Motor neuron (in vitro differentiated cells): ENCODE results near the gene NHLRC4. TPM values are rescaled to one million over a fixed set of nuclear protein-coding genes. Genes with fewer than 3 reads are reported as not detected.

Source experiments
- ATAC-seq, 8 experiments: fragments of 200-7000 bp; cut with Tn5 transposase; replicated peaks in 6 of 8; 2 replicates each; pipeline ENCODE4 v1.8.0; 2021; ENCODE audit warnings: mild to moderate bottlenecking in 8 of 8, moderate library complexity in 8 of 8
- H3K27ac ChIP-seq, 2 donors: fragments of 250-450 bp; sonication (Bioruptor Pico); 2 replicates each; pipeline ENCODE4 v1.9.0; 2021; ENCODE audit warnings: antibody characterized with exemption in 2 of 2, mild to moderate bottlenecking in 2 of 2, moderate library complexity in 1 of 2
- H3K4me1 ChIP-seq, 2 donors: fragments of 250-450 bp; sonication (Bioruptor Pico); replicated peaks in 1 of 2; 2 replicates each; pipeline ENCODE4 v1.6.1; 2021; ENCODE audit warnings: antibody characterized with exemption in 2 of 2, mild to moderate bottlenecking in 2 of 2, moderate library complexity in 1 of 2
- H3K4me3 ChIP-seq, 5 donors: fragments of 250-450 bp; sonication (Bioruptor Pico); 2 replicates each; pipeline ENCODE4 v1.9.0; 2021; ENCODE audit warnings: antibody characterized with exemption in 5 of 5, mild to moderate bottlenecking in 5 of 5, moderate library complexity in 4 of 5
- WGBS, 10 experiments: fragments of 450-650 bp; shearing (Covaris generic); methylation state at CpG; one replicate each; pipeline ENCODE4 v1.0.0; 2022; 5-methylcytosine and 5-hydroxymethylcytosine counted together
- in situ Hi-C, 9 experiments: fragments of 400-800 bp; cut with MboI; loops; one replicate each; pipeline ENCODE4 v1.15.0; 2021; ENCODE audit warnings: low sequenced_read_pairs in 9 of 9, low pct_unique_long_range_greater_than_20kb in 2 of 9; ENCODE audit not compliant: unreplicated experiment in 9 of 9
- total RNA-seq, 8 experiments: library from RNA; unstranded; fragments of 300-600 nt; gene quantifications; 2 replicates each; pipeline versions ENCODE4 v1.2.3 to v1.2.4, GENCODE V29; 2022

The NHLRC4 gene
- total RNA-seq, 8 experiments from 2014 or later = 0.33 to 2.2 (median 1.0) TPM

DNA sequence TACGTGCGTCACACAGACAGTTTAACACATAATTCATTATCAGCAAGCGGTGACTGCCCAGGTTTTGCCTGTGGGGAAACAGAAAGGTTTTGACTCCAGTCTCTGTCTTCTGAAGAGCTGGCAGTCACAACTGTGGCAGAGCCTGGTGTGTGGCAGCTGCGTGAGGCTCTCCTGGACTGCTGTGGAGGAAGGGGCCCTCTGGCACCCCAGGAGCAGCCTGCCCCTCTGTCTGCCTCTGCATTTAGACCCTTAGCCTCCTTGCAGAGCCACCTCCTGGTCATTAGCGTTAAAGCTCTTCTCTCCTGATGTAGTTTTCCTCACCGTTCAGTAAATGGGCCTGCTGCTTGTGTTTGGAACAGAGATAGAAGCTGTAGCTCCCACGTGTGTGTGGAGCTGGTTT is 34.0 kb downstream of the NHLRC4 start:
- WGBS, 10 experiments = 0 to 90% (median 58%) methylated on average over 1 to 5 of the region's 7 CpGs; no CpG with 5 or more reads in 4 of the 10 experiments
- Histone ChIP-seq H3K4me1 (no peaks in the 10 kb centered on the region), H3K4me3 (no peak overlapping the region), H3K27ac (no peak overlapping the region)
- ATAC-seq = peak in 5 of 8 experiments; percentile 26 to 65 (median 37)
- in situ Hi-C loops = no loop called here

DNA sequence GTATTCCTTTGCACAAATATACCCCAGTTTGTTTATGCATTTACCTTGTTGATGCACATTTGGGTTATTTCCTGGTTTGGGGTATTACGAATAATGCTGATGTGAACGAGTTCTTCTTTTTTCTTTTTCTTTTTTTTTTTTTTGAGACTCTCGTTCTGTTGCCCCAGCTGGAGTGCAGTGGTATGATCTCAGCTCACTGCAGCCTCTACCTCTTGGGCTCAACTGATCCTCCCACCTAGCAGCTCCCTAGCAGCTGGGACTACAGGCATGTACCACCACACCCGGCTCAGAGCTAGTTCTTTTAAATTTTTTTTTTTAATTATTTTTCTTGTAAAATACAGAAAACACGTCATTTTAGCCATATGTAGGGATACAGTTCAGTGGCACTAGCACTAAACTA is 37.1 kb downstream of the NHLRC4 start:
- in situ Hi-C loops = no loop called here

GRCh38 chr16:606656-607307 is 40.0 kb downstream of the NHLRC4 start:
- 95 to 100% (median 97%) methylated on average over 4 to 10 of the region's 22 CpGs; no CpG with 5 or more reads in 6 of the 10 experiments for WGBS, 10 experiments
- Histone ChIP-seq H3K4me3 (no peak overlapping the region), H3K4me1 (peaks cover 0 to 14% of the 10 kb centered on the region in 2 donors), H3K27ac (no peak overlapping the region)
- in situ Hi-C loops = no loop called here
- ATAC-seq = no peak

More for the DNA sequence above, 37.1 kb downstream of the NHLRC4 start:
- WGBS, 10 experiments = 44 to 100% (median 92%) methylated on average over 1 to 5 of the region's 5 CpGs
- Histone ChIP-seq H3K4me3 (no peak overlapping the region), H3K4me1 (no peaks in the 10 kb centered on the region), H3K27ac (no peak overlapping the region)
- ATAC-seq = peak in 1 of 8 experiments; percentile 60

GRCh38 chr16:608019-608418 is 41.2 kb downstream of the NHLRC4 start:
- Histone ChIP-seq H3K4me1 (peaks cover 0 to 14% of the 10 kb centered on the region in 2 donors), H3K4me3 (no peak overlapping the region), H3K27ac (no peak overlapping the region)
- in situ Hi-C loops = no loop called here
- 40 to 100% (median 77%) methylated on average over 1 to 6 of the region's 10 CpGs; no CpG with 5 or more reads in 3 of the 10 experiments for WGBS, 10 experiments
- no peak for ATAC-seq

- in situ Hi-C loops = no loop called here
- no peak for ATAC-seq
Measured at GRCh38 chr16:609316-609715, 42.5 kb downstream of the NHLRC4 start.

GRCh38 chr16:609984-610383 is 43.2 kb downstream of the NHLRC4 start:
- no peak overlapping the region for H3K4me3 ChIP-seq
- peaks cover 0 to 14% of the 10 kb centered on the region in 2 donors for H3K4me1 ChIP-seq
- no peak for ATAC-seq
- peak overlapping the region in 1 of 2 donors; percentile 74 for H3K27ac ChIP-seq
- 60 to 100% (median 90%) methylated on average over 1 to 5 of the region's 14 CpGs; no CpG with 5 or more reads in 3 of the 10 experiments for WGBS, 10 experiments
- in situ Hi-C loops = no loop called here

More at GRCh38 chr16:609316-609715, 42.5 kb downstream of the NHLRC4 start:
- H3K4me1 ChIP-seq = peaks cover 0 to 14% of the 10 kb centered on the region in 2 donors
- no peak overlapping the region for H3K4me3 ChIP-seq
- no peak overlapping the region for H3K27ac ChIP-seq
- 94 to 100% (median 97%) methylated on average over 5 to 11 of the region's 13 CpGs; no CpG with 5 or more reads in 3 of the 10 experiments for WGBS, 10 experiments

DNA sequence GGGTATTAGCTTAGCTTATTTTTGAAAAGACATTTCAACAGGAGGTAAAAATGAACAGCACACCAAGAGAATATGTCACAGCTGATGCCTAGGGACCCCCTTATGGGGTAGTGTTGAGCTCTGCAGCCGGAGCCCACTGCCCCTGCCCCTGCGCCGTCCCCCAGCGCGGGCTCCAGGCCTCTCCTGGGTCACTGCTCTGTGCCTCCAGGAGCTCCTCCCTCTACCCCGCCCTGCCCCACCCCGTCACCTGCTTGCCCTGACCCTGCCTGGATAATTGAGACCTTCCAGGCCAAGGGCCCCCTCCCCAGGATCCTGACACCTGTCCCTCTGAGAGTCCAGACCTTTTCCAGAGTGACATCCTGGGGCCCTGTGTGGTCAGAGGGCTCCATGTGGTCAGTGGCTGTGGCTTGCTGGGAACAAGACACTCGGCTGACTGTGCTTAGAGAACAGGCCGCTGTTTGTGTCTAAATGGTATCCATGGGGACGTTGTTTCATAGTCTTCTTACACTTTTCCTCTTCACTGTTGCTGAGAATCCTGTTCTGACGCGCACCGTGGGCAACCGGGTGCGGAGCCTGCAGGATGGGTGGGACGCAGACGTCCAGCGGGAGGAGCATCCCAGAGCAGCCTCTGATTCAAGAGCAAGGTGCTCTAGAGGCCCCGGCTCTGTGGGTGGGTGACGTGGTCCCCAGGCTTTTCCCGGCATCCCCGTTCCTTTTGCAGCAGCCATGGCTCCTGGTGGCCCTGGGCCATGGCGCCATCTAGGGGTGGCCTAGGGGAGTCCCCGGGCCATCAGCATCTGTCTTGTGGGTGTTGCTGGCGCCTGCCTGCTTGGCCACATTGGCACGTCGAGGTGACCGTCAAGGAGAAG is 43.9 kb downstream of the NHLRC4 start:
- 20 to 100% (median 72%) methylated on average over 1 to 9 of the region's 28 CpGs; no CpG with 5 or more reads in 6 of the 10 experiments for WGBS, 10 experiments
- peaks cover 0 to 14% of the 10 kb centered on the region in 2 donors for H3K4me1 ChIP-seq
- peak overlapping the region in 1 of 2 donors; percentile 74 for H3K27ac ChIP-seq
- H3K4me3 ChIP-seq = no peak overlapping the region
- peak; percentile 18 to 92 (median 82) for ATAC-seq
- in situ Hi-C loops = no loop called here

DNA sequence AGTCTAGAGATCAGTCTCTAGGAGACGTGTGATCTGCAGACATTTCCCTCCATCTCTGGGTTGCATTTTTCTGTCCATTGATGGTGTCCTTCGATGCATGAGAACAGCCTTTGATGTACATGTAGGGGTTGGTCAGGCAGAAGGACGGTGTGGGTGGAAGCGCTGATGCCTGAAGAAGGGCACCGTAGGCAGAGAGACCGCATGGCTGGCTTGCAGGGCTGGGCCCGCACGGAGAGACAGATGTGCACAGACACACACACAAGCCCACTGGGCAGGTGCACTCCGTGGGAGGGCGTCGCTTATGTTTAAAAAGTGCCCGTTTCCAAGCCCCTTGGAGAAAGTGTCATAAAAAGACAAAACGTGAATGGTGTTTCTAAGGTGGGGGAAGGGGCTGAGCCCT is 48.3 kb downstream of the NHLRC4 start:
- WGBS, 10 experiments = 67 to 100% (median 93%) methylated on average over 1 to 13 of the region's 13 CpGs; no CpG with 5 or more reads in 1 of the 10 experiments
- Histone ChIP-seq H3K4me3 (no peak overlapping the region), H3K27ac (no peak overlapping the region), H3K4me1 (peaks cover 0 to 10% of the 10 kb centered on the region in 2 donors)
- ATAC-seq = no peak
- in situ Hi-C loops = no loop called here

DNA sequence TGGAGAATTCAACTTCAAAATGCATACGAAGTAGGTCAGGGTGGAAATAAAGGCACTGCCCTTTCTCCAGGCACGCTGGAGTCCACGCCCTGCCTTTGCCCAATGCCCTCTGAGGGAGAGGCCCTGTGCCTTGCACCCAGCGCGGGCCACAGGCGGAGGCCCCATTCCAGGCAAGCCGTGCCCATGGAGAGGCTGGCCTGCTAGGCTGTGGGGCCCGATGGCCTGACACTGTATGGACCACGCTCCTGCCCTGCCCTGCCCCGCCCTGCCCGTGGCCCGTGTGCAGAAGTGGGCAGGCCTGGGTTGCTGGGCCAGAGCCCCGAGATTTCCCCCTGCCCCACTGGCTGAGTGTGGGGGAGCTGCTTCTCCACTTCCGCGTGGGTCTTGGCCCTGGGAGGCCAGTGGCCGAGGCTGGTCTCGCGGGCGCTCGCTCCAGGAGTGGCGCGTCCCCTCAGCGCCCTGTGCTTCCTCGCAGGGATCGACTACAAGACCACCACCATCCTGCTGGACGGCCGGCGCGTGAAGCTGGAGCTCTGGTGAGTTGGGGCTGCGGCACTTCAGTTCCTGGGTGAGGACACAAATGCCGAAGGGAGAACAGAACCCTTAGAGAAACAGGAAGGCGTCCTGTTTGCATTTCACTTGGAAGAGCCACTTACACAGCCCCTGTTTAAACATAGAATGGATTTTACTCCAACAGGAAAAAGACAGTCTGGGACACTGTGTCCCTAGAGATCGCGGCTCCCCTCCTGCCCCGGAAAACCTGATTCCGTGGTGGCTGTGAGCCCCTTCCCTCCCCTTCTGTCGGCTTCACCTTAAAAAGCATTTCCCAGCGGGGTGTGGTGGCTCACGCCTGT is 50.2 kb downstream of the NHLRC4 start:
- H3K4me1 ChIP-seq = peaks cover 0 to 13% of the 10 kb centered on the region in 2 donors
- in situ Hi-C loops = no loop called here
- H3K4me3 ChIP-seq = no peak overlapping the region
- peak in 3 of 8 experiments; percentile 17 to 68 (median 32) for ATAC-seq
- 47 to 97% (median 92%) methylated on average over 1 to 16 of the region's 39 CpGs; no CpG with 5 or more reads in 4 of the 10 experiments for WGBS, 10 experiments
- H3K27ac ChIP-seq = no peak overlapping the region

DNA sequence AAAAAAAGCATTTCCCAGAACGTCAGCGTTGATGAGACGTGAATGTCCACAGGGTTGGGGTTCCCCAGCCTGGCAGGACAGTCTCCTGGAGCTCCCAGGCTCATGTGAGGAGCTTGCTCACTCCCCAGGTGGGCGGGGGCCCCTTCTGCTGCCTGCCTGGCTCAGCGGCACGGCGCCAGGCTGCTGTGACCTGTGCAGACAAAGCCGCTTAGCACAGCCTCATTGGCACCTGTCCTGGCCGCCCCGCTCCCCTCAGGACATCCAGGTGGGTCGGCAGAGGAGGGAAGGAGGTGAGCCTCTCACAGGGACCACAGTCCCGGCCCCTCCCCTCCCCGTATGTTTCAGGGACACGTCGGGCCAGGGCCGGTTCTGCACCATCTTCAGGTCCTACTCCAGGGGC is 51.0 kb downstream of the NHLRC4 start:
- Histone ChIP-seq H3K27ac (no peak overlapping the region), H3K4me1 (peaks cover 6 to 22% of the 10 kb centered on the region in 2 donors), H3K4me3 (no peak overlapping the region)
- in situ Hi-C loops = no loop called here
- WGBS, 10 experiments = 0 to 100% (median 80%) methylated on average over 1 to 8 of the region's 16 CpGs; no CpG with 5 or more reads in 5 of the 10 experiments
- ATAC-seq = no peak
